AG04450 (cell line): Measurements from ENCODE around the gene TAF8. TPM values are rescaled to one million over a fixed set of nuclear protein-coding genes. Genes with fewer than 3 reads are reported as not detected.

Experiments used
- CTCF ChIA-PET: fragments of 300-600, 350-600 bp; formaldehyde crosslinking; extraction: SDS; loops from one replicate; lab custom pipeline; 2022; ENCODE audit warnings: antibody characterized with exemption, inconsistent platforms; lab: Charles Lee
- POLR2A ChIA-PET: fragments of 350-600 bp; formaldehyde crosslinking; extraction: SDS; loops from one replicate; lab custom pipeline; 2021; ENCODE audit warnings: antibody characterized with exemption, inconsistent platforms; lab: Yijun Ruan, JAX
- DNase-seq: peaks from one replicate; pipeline ENCODE4 v3.0.0-alpha.2; 2011; ENCODE audit warnings: low read depth, low spot score
- H3K27ac ChIP-seq: one replicate; pipeline ENCODE4 v1.5.1; 2012; ENCODE audit warnings: low read depth, low read length, control low read depth
- H3K27me3 ChIP-seq: one replicate; pipeline ENCODE4 v1.6.0; 2012; ENCODE audit warnings: low read length; ENCODE audit not compliant: control insufficient read depth, insufficient read depth
- H3K4me3 ChIP-seq: 2 replicates; pipeline ENCODE4 v1.5.1; 2011; ENCODE audit warnings: mild to moderate bottlenecking, low read depth, low read length, control low read depth
- H3K9me3 ChIP-seq: 2 replicates; pipeline ENCODE4 v1.5.1; 2012; ENCODE audit warnings: low read length; ENCODE audit not compliant: control insufficient read depth, insufficient read depth
- polyA plus RNA-seq: library from polyadenylated mRNA; depleted of rRNA; stranded (reverse); fragments of >200 nt; gene quantifications from 2 replicates; pipeline ENCODE4 v1.2.3, GENCODE V29; 2011
- TF ChIP-seq, protein P1 (sequence below): IDR thresholded peaks from 2 replicates; pipeline ENCODE4 v1.5.1; 2011; ENCODE audit warnings: low read depth, low read length, control low read depth, inconsistent platforms

Gene TAF8
- polyA plus RNA-seq, 1 experiment = 14.6 TPM

DNA sequence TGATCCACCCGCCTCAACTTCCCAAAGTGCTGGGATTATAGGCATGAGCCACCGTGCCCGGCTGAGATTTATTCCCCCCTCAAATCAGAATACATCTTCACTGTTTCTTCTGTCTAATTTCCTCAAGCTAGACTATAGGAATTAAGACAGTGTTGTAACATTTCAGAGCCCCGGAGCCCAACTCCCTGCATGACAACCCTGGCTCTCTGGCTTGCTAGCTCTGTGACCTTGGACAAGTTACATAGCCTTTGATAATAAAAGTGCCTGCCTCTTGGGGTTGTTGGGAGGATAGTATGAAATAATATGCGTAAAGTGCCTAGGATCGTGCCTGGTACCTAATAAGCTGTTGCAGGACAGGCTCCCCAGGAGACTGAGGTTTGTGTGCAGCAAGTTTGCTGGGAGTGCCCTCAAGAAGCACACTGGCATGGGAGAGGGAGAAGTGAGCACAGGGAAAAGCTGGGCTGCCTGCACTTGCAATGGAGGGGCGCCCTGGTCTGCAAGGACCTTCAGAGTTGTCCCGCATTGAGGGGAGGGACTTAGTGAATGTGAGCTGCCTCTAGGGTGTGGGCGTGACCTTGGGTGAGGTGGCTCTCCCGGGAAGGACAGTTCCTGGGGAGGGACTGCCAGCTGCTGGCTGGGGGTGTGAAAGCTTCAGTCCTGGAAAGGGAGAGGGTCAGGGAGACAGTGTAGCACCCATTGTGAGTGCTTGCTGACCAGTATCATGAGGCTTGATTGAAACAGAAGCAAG is 43.4 kb downstream of the TAF8 start:
- no peaks in the 10 kb centered on the region for H3K9me3 ChIP-seq
- ChIA-PET POLR2A (no interaction called here), CTCF (interaction anchor here (0.6 to 2.1 kb wide), 4 partner anchors 11 to 467 kb away, joined by 3 to 10 read pairs (median 4); no protein-coding TSS in a partner anchor)
- no peak overlapping the region for H3K27ac ChIP-seq
- TF ChIP-seq, protein P1, sequence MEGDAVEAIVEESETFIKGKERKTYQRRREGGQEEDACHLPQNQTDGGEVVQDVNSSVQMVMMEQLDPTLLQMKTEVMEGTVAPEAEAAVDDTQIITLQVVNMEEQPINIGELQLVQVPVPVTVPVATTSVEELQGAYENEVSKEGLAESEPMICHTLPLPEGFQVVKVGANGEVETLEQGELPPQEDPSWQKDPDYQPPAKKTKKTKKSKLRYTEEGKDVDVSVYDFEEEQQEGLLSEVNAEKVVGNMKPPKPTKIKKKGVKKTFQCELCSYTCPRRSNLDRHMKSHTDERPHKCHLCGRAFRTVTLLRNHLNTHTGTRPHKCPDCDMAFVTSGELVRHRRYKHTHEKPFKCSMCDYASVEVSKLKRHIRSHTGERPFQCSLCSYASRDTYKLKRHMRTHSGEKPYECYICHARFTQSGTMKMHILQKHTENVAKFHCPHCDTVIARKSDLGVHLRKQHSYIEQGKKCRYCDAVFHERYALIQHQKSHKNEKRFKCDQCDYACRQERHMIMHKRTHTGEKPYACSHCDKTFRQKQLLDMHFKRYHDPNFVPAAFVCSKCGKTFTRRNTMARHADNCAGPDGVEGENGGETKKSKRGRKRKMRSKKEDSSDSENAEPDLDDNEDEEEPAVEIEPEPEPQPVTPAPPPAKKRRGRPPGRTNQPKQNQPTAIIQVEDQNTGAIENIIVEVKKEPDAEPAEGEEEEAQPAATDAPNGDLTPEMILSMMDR = no peak
- no peak overlapping the region for H3K4me3 ChIP-seq
- DNase-seq = no peak
- no peaks in the 10 kb centered on the region for H3K27me3 ChIP-seq

DNA sequence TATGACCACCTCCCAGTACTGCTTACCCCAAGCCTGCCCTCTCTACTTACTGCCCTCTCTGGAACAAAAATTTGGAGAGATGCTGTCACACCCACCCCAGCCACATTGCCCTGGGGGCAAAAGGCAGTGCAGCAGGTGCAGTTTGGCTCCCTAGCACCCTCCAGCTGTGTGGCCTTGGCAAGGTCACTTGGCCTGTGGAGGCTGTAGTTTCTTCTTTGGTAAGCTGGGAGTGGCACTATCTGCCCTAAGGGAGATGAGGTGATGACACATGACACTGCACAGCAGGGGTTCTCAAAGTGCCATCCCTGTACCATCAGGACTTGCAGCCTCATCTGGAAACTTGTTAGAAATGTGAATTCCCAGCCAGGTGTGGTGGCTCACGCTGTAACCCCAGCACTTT is 44.8 kb downstream of the TAF8 start:
- TF ChIP-seq, protein P1 = no peak
- Histone ChIP-seq H3K9me3 (no peaks in the 10 kb centered on the region), H3K27ac (no peak overlapping the region), H3K4me3 (no peak overlapping the region), H3K27me3 (no peaks in the 10 kb centered on the region)
- CTCF ChIA-PET = interaction anchor here (1.3 to 2.1 kb wide), 3 partner anchors 9 to 452 kb away, joined by 4 to 10 read pairs (median 4); no protein-coding TSS in a partner anchor
- POLR2A ChIA-PET = no interaction called here
- no peak for DNase-seq

DNA sequence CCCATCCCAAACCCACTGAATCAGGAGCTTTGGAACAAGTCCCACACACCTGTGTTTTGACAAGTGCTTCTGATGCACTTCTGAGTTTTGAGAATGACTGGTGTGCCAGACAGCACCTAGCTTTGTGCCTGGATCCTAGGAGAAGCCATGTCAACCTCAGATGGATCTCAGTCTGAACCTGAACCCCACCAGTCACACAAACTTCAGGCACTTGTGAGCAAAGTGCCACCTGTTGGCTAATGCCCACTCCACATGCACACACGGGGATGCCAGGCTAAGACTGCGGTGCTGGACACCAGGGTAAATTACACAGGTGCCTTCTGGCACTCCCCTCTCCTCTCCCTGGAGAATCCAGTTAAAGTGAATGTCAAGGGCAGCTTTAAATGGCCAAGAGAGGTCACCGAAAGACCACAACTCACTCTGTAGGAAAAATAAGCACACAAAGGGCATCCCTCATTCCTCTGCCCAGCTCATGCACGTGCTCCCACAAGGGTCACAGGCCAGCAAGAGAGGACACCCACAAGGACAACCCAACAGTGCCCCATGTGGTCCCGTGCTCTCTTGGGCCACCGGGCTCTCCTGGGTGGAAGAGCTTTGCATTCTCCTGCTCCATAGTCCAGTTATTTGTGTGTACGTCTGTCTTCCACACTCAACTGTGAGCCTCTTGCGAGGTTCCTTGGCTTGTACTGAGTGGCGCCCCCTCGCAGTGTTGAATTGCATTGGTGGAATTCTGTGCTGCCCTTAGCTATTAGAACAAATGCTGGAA is 45.6 kb downstream of the TAF8 start:
- Histone ChIP-seq H3K27ac (no peak overlapping the region), H3K4me3 (no peak overlapping the region), H3K9me3 (no peaks in the 10 kb centered on the region), H3K27me3 (no peaks in the 10 kb centered on the region)
- no peak for DNase-seq
- TF ChIP-seq, protein P1 = 0 out of 2 replicates have a peak, but pooled peaks have one; percentile 17
- POLR2A ChIA-PET = no interaction called here
- CTCF ChIA-PET = interaction anchor here (0.7 to 2.6 kb wide), 7 partner anchors 8 to 452 kb away, joined by 3 to 12 read pairs (median 4); no protein-coding TSS in a partner anchor

DNA sequence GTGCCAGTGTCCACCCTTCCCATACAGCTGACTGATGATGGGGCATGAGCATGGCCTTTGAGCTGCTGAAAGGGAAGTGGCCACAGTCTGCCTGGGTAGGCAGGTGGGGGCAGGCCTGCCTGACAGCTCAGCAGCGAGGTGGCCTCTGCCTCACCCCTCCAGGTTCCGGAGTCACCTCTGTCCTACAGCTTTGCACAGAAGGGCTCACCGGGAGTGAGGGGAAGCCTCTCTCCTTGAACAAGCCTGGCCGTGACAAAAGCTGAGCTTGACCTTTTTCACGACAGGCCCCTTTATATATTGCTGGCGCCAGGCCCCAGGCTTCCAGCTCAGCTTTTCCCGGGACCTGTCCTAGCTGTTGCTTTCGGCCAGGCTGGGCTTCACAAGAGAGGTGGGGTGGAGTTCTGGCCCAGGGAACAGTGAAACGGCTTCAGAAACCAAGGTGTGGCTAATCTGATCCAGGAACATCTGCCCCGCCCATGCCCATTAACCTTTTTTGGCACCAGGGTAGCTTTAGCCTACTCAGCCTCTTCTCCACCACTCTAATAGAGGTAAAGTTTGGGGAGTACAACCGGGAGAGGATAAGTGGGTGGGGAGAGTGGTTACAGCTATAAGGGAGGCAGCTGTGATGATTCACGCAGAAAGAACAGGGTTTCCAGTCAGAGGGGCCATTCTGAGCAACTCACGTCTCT is 49.2 kb downstream of the TAF8 start:
- H3K27ac ChIP-seq = peak overlapping the region; percentile 93
- ChIA-PET POLR2A (no interaction called here), CTCF (interaction anchor here (1.4 kb wide), 2 partner anchors 25 to 178 kb away, joined by 3 to 9 read pairs; partner anchors contain the start of genes BYSL and MED20)

More for the DNA sequence above, 49.2 kb downstream of the TAF8 start:
- no peaks in the 10 kb centered on the region for H3K9me3 ChIP-seq
- no peak overlapping the region for H3K4me3 ChIP-seq
- DNase-seq = no peak
- TF ChIP-seq, protein P1 = no peak
- H3K27me3 ChIP-seq = no peaks in the 10 kb centered on the region
